EL (cell line): ENCODE data around the gene ZMPSTE24.

Source experiments
- DNase-seq: peaks from one replicate; pipeline ENCODE4 v3.0.0-alpha.2; 2016

The ZMPSTE24 gene

DNA sequence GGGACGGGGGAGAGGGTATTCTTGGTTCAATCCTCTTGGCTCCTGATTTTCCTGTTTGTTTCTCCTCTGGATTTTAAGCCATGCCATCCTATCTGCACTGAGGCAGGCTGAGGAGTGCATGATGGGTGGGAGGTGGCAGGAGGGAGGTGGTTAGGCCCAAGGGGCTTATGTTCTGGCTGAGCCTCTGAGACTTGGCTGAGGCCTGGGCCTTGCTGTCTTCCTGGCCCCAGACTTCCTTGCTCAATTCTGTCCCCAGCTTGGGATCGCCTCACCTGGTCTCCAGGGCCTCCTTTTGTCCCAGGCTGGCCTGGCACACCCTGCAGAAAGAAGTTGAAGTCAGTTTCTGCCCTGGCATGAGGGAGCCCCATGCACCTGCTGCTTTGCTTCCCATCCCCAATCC, 47.8 kb downstream of the ZMPSTE24 start:
- no peak for DNase-seq

DNA sequence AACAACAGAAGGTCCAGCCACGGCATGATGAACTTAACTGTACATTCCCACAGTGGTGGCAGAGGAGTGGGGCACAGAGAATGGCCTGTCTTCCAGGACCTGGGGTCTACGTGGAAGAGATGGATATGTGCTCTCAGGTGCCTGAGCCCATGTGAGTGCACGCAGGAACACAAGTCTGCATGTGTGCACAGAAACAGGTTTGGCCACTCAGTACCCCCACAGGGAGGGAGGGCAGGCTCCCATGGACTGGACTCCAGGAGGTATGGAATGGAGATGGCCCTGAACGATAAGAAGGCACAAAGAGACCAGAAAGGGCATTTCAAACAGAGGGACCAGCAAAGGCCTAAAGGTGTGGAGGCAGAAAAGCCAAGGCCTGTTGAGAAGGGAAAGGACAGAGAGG, 48.3 kb downstream of the ZMPSTE24 start:
- no peak for DNase-seq

DNA sequence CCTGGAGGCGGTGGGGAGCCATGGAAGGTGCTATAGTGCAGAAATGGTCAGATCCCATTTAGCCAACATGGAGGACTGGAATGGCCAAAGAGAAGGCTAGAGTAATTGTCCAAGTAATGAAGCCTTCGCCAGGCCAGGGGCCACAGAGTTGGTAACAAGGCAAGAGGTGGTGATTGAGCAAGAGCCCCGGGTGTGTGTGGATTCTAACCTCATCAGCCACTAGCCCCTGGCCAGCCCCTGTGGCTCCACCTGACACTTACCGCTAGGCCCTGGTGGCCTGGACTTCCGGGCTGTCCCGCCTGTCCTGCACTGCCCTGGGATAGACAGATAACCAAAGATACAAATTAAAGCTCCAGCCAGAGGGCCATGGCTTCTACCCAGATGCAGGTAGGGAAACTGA, 49.1 kb downstream of the ZMPSTE24 start:
- DNase-seq = no peak

DNA sequence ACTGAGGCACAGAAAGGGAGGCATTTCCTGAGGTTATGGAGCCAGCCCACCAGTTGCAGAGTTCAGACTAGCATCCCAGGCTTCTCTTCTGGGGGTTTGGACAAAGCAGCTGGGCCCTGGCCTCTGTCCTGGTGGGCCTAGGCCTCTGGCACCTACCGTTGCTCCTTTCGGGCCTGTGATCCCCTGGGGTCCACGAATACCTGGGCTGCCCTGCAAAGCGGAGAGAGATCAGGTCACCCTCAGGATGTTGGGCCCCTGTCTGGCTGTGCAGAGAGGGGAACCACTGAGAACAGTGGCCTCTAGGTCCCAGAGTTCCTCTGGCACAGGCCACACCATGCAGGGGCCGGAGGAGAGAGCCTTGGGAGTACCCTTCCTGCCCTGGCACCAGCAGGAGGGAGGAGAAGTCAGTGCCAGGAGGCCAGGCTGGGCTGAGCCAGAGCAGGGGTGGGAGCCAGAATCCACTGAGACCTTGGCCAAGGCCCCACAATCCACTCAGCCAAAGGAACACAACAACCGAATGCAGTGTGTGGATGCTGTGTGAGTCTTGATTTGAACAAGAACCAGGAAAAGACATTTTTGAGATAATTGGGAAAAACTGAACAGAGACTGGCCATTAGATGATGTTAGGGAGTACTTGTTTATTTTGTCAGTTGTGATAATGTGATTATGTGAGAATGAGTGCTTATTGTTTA, 50.1 kb downstream of the ZMPSTE24 start:
- no peak for DNase-seq

DNA sequence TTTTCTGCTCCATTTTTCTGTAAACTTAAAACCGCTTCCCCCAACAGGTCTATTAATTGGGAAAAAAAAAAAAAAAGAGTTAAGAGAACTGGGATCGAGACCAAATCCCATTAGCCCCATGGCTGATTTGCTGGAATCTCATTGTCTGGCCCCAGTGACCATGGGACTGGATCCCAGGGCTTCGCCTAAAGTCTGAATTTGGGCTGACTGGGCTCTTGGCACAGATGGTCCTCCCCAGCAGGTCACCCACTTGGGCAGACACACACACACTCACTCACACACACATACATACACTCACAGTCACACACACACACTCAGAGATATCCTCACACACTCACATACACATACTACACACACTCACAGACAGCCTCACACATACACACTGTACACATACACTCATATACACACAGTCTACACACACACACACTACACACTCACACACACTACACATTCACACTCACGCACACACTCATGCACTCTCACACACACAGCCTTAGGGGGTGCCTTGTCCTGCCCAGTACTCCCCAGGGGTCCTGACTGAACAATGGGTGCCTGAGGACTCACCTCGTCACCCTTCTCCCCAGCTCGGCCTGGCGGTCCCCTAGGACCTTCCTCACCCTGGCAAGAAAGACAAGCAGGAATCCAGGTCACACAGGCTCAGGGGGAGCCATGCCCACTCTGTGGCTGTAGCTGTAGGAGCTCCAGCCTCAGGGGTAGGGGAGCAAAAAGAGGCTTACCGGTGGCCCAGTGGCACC, 51.5 kb downstream of the ZMPSTE24 start:
- no peak for DNase-seq

DNA sequence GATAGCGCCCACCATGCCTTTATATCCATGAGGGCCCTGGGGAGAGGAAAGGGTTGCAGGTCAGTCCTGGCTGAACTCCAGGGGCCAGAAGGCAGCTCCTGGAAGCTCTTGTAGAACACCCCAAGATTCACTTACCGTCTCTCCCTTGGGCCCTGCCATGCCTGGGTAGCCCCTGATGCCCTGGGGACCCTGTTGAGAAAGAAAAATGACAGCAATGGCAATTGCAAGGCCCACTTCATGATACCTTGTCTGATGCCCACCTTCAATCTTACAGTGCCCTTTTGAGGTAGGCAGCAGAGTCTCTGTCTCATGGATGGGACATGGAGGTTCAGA, 52.1 kb downstream of the ZMPSTE24 start:
- DNase-seq = no peak

DNA sequence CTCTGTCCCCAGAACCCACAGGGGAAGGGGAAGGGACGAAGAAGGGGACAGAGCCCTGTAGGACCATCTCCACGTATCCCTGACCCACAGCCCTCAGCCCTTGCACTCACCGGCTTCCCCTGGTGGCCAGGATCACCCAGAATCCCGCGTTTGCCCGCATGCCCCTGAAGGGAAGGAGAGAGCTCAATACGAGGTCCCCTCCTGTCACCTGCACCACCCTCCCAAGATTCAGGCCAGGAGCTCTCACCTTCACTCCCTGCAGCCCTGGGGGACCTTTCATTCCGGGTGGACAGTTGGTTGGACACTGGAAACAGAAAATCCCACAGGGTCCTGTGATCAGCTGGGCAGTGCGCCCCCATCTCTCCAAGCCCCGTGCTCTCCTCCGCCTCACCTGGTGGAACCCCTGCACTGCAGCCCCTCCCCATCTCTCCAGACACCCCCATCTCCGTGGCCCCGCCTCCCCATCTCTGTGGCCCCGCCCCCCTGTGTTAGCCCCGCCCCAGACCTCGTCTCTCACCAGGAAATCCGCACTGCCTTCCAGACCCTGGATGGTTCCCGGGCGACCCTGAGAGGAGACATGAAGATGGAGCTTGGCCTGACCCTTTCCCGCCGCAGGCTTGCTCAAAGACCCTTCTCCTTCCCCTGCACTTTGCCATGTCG, 53.1 kb downstream of the ZMPSTE24 start:
- no peak for DNase-seq

DNA sequence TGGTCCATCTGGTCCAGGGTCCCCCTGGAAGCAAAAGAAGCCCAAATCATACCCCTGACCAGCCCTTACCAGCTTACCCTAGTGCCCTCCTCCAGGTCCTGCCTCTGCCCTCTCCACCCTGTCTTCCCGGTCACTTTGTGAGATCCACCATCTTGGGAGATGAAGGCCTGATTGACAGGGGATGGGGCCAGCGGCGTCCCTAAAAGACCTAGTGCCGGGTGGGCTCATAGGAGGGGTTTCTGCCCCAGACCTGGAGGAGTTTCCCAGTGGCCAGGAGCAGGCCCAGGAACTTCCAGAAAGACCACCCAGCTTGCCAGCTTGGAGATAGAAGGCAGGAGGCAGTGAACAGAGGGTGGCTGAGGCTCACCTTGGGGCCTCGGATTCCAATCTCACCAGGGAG, 53.7 kb downstream of the ZMPSTE24 start:
- no peak for DNase-seq

DNA sequence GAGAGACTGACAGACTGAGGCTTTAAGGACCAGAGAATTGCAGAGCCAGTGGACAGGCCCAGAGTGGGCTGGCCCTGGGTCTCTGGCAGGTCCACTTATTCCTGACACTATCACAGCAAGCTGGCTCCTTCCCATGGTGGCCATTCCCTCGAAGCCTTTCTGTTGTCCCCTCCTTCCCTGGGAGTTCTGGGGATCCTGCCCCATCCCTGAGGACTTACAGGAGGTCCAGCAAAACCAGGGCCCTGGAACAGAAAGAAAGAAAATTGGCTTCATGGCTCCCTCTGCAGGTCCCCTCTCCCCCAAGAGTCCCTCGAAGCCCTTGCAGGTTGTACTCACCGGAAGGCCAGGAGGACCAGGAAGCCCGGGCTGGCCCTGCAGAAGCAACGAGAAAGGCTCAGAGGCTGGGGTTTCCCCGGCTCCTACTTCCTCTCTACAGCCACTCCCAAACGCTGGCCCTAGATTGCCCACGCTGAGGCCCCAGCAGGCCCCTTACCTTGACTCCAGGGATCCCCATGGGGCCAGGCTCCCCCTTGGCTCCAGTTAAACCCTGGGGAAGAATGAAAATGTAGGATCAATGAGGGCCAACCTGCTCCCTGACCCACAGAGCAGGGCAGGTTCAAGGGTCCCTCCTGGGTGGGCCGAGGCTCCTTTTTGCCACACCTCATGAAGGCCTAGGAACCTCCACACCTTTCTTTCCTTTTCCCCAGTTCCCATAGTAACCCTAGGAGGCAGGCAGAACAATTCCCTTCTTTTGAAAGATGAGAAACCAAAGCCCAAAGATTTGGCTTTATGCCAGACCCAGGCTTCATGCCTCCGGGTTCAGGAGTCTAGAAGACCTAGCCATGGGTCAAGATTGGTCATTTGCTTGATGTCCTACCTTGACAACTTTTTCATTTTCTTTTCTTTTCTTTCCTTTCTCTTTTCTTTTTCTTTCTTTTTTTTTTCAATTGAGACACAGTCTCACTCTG, 54.5 kb downstream of the ZMPSTE24 start:
- no peak for DNase-seq

DNA sequence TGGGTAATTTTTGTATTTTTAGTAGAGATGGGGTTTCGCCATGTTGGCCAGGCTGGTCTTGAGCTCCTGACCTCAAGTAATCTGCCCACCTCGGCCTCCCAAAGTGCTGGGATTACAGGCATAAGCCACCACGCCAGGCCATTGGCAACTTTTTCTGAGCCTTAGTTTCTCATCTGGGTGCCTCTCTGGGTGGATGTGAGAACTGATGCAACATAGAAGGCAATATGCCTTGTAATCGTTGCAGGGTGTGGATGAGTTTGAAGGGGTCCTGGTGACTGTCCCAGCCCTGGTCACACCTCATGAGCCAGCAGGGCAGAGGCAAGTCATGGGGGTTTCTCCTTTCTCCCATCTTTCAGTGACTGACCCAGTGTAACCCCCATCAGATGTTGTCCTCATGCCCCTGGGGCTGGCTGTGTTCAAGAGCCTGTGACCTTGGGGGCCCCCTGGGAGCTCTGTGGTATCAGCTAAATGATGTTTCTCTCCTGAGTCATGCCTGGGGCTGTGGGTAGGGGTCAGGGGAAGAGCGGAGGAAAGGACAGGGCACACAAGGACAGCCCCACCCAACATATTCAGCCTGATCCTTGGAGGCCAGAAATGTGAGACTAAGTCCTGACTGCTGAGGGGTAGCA, 55.4 kb downstream of the ZMPSTE24 start:
- DNase-seq = peak; percentile 72

DNA sequence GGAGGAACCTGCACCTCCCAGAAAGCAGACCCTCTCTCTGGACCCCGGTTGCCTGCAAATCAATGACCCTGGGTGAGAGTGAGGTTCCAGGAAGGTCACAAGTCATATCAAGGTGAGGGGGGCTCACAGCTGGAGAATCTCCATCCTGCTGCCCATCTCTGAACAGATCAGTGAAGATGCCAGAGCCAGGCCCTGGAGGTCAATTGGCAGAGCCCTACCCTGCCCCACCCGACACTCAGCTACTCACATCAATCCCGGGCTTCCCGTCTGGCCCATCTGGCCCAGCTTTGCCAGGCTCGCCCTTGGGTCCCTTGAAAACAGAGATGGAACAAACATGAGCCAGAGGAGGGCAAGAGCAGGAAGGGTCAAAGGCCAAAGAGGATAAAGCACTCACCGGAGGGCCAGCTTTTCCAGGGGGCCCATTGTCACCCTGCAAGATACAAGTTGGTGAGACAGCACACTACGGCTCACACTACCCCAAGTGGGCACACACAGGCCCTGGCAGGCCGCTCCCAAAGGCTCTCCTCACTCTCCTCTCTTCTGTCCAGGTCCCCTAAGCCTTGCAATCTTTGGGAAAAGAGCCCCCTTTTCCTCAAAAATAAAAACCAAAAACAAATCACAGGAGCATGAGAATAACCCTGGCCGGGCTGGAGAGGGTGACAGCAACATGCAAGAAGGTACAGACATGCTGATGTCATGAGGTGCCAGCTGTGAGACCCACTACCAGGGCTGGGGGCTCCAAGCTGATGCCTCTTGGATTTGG, 56.1 kb downstream of the ZMPSTE24 start:
- no peak for DNase-seq

DNA sequence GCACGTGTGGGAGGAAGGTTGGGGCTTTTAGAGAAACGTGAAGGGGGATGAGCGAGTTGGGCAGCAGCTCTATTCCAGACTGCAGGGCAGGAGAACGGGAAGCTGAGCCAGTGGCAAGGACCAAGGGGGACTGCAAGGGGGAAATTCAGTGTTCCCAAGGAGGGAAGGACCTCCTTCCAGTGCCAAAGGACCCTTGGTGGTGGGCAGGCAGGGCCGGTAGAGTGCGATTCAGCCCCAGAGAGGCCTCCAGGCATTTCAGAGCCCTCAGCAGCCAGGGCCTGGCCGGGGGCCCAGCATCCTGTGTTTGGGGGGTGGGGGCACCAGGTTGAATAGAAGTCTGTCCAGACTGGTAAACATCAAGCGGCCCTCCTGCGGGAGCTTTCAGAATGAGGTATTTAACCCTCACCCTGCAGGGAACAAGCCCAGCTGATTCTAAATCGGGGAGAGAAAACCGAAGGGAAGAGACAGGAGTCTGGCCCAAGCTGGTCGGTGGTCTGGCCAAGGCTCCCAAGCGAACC, 56.7 kb downstream of the ZMPSTE24 start:
- no peak for DNase-seq

DNA sequence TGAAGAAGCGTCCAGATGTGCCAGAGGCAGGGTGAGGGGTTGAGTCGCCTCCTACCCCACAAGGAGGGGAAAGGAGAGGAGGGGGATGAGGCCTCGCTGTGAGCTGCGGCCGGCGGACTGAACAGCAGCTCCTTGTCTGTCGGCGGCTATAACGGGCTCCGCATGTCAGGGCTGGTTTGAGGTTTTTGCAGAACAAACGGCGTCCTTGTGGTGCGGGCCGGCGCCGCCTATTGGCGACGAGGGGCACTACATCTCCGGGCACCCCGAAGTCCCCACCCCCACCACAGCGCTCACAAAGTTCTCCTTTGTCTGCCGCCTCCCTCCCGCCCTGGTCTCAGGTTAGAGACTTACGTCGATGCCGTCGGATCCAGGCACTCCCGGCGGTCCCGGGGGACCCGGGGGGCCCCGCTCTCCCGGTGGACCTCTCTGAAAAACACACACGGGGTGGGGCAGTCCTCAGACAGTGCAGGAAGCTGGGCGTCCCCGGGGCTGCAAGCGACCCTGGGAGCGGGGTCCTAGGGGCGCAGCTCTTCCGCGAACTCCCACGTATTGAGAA, 57.3 kb downstream of the ZMPSTE24 start:
- peak; percentile 83 for DNase-seq

DNA sequence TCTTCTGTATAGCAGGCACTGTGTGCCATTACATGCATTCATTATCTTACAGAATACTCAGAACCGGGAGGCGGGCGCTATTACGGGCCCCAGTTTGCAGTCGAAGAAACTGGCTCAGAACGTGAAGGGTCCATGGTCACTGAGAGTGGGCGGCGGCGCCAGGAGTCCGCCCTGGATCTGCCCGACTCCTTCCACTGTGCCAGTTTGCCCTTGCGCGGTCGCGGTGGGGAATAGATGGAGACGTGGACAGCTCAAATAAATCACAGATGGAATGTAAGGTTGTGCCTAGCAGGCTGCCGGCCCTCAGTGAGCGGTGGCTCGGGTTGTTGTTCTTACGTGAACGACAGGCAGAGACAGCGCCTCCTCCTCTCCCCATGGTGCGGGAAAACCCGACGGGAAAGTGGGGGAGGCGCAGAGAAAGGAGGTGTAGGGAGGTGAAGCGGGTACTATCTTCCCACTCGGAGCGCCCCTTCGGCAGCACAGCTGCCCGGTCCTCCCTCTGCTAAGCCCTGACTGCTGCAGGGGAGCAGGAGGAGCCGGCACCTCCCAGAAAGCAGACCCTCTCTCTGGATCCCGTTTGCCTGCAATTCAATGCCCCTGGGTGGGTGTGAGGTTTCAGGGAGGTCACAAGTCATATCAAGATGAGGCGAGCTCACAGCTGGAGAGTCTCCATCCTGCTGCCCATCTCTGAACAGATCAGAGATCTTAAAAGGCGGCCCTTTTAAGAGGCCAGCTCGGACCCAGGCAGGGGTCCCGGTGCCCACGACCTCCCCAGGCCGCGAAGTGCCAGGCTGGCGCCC, 58.0 kb downstream of the ZMPSTE24 start:
- DNase-seq = peak; percentile 38

DNA sequence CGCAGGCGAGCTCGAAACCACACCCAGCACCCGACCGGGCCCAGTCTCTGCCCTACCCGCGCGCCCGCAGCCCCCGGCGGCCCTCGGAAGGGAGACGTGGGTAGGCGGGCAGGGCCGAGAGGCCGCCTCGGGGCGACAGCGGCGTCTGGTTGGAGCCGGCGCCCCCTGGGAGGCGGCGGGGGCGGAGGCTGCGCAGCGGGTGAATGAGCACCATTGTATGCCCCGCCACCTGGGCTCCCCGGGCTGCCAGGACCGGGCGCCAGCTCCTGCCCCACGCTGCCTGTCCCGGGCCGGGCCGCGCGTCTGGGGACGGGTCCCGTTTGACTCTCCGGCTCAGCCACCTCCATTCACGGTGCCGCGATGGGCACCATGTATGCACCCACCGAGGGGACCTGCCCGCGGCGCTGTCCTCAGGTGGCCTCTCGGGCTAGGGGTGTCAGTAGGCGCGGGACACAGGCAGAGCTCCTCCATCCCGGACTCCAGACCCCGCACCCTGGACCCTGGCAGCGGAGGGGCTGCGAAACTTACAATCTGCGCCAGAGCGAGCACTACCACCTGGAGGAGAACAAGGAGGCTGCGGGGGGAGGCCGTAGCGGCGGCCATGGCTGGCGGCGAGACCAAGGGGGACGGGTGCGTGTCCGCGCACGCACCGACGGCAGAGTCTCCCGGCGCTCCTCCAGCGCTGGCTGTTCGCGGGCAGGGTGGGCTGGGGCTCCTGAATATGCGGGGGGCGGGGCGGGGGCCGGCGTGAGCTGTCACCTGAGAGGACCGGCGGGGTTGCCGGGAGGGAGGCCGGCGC, 58.8 kb downstream of the ZMPSTE24 start, which contains the start of gene COL9A2:
COL9A2 (minus strand) TSS at position 692 of the 799 bp plus-strand sequence; CDS start at position 603, 89 bp downstream.
- peak; percentile 45 for DNase-seq

DNA sequence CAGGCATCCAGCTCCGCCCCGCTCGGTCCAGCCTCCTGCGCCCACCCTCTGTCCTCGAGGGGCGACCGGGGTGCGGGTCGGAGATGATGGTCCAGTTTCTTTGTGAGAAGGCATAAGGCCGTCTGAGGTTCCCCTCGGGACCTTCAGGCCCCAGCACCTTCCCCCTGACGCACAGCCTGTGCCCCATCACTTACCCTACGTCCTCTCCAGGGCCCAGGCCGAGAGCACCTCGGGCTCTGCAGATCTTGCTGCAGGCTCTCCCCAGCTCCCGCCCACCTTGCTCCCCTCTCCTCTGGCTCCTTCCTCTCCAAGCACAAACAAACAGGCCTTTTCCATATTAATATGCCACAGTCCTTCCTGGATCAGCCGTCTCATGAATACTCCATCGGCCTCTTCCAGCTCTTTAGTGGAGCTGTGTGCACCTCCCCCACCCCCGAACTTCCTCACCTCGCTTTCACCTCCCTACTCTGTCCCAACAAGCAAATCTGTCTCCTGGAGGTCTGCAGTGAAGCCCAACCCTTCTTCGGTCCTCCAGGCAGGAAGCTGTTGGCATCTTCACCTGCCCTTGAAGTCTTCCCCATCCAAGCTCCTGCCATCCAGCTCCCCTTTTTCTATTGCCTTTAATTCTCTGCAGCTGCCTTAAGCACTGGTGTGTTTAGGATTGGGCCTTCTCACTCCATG, 59.5 kb downstream of the ZMPSTE24 start:
- no peak for DNase-seq

DNA sequence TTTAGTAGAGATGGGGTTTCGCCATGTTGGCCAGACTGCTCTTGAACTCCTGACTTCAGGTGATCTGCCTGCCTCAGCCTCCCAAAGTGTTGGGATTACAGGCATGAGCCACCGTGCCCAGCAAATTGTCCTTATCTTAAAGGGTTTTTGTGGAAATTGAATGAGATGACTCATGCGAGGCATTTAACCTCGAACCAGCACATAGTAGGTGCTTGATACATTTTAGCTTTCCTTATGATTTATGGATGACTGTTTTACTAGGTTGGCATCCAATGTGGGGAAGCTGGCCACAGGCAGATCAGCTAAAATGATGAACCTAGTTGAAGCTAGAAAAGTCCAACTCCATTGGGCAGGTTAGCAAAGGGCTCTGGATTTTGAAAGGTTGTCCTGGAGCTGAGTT, 60.4 kb downstream of the ZMPSTE24 start:
- DNase-seq = no peak

DNA sequence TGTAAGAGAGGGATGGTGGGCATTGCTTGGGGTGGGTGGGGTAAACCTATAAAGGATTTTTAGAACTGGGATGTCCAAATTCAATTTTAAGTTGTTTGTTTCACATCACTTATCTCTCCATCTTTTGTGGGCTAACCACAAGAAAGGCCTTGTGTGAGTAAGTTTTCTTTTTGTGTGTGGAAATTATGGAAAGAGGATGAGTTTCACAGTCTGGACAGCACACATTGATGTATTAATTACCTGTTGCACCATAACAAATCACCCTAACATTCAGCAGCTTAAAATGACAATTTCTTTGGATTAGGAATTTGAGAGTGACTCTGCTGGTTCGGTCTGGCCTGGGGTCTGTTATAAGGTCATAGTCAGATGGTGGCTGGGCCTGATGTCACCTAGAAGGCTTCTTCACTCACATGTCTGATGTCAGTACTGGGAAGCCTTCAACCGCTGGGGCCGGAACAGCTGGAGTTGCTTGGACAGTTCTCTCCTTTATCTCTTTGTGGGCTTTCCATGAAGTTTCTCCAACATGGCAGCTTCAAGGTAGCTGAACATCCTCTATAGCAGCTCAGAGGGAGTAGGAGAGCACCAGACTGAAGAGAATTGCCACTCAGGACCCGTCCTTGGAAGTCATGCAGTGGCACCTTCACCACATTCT, 61.1 kb downstream of the ZMPSTE24 start:
- no peak for DNase-seq
